ENCODE results near the gene HOXB4. TPM values are rescaled to one million over a fixed set of nuclear protein-coding genes. Genes with fewer than 3 reads are reported as not detected.

HOXB4 gene
- total RNA-seq: 3.3 and 4.7 TPM in 2 replicates

DNA sequence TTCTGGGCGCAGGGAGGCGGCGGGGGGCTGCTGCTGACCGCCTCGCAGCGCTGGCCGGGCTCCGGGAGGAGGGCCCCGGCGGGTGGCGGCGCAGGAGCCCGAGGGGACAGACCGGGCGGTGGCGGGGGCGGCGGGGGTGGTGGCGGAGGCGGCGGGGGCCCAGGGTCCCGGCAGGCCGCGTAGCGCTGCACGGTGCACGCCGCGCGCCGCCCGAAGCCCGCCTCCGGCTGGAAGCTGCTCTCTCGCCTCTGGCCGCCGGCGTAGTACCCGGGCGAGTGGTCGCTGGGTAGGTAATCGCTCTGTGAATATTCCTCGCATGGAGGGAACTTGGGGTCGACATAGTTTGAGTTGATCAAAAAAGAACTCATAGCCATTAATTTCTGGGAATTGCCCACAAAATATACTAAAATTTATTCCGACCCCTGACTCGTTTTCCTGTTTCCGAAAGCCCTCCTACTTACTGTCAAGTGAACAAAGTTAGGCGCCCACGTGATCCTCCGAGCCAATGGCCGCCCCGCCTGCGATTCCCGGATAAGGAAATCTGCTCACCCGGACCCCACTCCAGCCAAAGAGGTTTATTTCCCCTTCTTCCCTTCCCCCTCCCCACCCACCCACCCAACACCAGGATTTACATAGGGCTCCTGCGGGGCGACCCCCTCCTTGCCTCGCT, at the start of gene HOXB4:
HOXB4 (minus strand) TSS at position 405 of the 670 bp plus-strand sequence; CDS start at position 374, 31 bp downstream.

DNA sequence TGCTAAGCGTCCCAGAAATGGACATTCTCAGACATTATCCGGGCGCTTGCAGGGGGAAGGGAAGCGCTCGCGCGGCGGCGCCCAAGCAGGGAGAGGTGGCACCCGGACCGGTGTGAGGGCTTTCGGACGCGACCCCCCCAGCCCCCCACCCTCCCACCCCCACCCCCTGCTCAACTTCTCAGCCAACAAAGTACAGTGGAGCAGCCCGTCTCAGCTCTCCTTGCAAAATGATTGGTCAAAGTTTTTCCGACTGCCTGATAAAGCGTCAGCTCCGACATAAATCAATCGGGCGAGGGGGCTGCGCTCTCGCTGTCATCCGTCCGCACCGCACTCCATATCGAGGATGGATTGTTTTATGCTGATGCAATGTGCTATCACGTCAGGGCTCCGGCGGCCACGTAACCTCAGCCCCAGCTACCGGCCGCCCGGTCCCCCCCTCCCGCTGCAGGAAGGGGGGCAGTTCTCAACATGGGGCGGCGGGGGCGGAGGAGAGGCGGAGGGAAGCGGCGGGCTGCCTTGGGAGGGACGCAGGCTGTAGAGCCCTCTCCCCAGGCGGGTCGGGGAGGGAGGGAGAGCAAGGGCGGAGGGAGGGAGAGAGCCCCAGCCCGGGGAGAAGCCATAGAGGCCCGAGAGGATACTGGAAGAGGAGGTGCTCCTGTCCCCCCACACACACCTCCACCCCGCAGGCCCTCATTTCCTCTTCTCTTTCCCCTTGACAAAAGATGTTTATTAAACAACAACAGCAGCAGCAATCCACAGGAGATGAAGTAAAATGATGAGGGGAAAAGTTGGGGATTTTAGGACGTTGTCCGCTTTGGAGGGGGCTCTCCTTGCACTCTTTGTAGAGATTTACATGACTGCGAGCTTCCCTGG, 48.3 kb upstream of the HOXB4 start, which contains the start of gene HOXB9:
HOXB9 (minus strand) TSS at position 114 of the 873 bp plus-strand sequence; CDS start at position 25, 89 bp downstream.

DNA sequence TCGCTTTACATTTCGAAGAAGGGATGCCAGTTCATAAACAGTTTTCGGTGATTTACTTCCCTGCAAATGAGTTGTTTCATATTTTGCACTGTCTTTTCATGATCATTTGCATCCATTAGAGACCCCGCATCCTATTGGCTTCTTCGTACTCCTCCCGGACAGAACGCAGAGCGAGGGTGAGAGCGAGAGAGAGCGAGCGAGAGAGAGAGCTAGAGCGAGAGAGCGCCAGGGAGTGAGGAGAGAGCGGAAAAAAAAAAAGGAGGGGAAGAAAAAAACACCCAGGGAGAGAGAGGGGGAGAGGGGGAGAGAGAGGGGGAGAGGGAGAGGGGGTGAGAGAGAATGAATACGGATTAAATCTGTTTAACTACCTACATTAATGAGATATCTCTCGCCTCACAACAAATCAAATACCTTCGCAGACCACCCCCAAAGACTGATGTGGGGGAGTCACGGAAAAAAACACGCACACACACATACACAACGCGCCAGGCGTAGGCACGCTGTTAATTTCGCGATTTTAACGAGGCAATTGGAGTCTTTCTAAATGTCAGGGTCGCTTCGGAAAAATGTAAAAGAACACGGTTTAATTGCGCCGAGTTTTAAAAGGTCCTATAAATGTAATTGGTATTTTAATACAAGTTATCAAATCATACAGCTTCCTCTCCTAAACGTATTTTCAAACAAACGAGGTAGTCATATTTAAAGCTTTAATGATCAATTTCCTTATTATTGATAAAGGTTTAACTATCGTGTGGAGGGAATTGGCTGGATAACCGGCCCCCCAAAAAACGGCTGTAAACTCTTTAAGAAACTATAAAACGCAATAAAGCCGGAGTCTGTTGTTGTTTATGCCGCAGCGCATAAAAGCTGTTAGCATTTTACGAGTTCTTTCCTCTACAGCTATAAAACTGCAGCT, 37.2 kb upstream of the HOXB4 start, which contains the start of gene HOXB8:
HOXB8 (minus strand) TSS at position 246 of the 916 bp plus-strand sequence. CDS start 588 bp downstream, outside the sequence.

DNA sequence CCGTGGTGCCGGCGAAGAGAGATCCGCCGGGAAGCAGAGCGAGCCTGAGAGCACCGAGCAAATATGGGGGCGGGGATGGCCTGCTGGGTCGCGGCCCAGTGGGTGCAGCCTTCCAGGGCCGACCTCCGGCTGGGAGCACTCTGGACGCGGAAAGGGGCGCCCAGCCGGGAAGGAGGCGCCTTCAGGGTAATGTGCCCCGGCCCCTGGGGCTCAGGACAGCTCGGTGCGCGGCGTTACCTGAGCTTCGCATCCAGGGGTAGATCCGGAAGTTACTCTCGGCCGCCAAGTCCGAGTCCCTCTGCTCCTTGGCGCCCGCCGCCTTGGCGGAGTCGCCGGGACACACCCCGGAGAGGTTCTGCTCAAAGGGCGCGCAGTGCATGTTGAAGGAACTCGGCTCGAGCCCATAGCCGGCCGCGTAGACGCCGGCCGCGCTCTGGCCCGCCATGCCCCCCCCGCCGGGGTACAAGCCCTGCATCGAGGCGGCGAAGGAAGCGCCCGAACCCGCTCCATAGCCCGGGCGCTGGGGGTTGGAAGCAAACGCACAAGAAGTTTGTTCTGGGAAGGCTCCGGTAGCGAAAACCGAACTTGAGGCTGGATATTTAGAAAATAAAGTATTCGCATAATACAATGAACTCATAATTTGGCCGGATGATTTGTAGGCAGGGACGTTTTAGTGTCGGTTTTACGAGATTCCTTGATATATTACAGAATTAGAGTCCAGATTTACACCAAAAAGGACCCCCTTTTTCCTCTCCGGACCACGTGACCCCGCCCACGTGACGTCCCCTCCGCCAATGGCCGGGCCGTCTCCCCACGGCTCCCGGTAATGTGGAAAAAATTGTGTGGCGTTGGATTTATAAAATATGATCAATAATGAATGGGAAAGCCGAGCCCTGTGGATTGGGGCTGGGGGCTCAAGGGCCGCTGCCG, 32.4 kb upstream of the HOXB4 start, which contains the start of gene HOXB7:
HOXB7 (minus strand) TSS at position 736 of the 930 bp plus-strand sequence; CDS start at position 637, 99 bp downstream.

DNA sequence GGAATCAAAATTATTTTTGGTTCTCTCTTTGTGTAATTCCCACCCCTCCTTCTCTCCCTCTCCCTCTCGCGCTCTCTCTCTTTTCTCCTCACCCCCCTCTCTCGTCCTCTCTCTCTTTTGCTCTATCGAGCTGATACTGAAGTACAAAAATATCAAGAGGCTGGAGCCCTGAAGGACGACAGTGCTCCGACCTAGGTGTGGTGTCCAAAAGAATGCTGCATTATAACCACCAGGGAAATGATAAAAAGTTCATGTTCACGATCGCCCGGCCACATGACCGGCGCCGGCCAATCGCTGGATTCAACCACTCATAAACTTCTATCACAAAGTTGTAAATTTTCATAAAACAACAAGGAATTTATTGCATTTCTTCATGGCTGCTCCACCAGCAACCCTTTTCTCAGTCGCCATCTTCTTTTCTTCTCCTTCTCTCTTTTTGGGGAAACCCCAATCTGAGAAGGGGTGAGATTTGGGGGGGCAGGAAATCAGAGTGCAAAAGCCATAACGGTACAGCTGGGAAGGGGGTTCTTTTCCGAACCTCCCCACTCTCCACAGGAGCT, 26.7 kb upstream of the HOXB4 start, which contains the start of gene HOXB6:
HOXB6 (minus strand) TSS at position 217 of the 560 bp plus-strand sequence. CDS start 6,836 bp downstream, outside the sequence.

DNA sequence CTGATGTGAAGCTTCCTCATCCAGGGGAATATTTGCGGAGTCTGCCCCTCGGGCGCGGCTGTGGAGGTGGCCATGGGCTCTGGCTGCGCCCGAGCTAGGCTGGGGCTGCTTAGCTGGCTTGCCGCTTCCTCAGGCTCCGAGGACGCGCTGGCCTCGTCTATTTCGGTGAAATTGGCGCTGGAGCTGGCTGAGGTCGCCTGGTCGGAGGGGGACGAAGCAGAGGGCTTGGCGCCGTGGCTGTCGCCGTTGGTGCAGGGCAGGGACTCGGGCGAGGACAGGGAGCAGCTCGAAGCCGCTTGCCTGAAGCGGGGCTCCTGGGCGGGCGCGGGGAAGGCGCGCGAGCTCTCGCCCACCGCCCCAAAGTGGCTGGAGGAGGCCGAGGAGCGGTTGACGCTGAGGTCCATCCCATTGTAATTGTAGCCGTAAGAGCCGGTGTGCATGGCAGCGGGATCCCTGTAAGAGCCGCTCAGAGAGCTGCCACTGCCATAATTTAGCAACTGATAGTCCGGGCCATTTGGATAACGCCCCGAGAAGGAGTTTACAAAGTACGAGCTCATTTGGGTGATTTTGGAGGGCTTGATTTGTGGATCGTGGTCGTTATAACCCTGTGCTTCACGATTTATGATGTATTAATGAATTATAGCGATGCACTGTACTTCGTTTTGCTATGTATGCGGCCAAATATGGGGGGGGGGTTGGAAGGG, 15.1 kb upstream of the HOXB4 start, which contains the start of gene HOXB5:
HOXB5 (minus strand) TSS at position 654 of the 704 bp plus-strand sequence; CDS start at position 557, 97 bp downstream.

DNA sequence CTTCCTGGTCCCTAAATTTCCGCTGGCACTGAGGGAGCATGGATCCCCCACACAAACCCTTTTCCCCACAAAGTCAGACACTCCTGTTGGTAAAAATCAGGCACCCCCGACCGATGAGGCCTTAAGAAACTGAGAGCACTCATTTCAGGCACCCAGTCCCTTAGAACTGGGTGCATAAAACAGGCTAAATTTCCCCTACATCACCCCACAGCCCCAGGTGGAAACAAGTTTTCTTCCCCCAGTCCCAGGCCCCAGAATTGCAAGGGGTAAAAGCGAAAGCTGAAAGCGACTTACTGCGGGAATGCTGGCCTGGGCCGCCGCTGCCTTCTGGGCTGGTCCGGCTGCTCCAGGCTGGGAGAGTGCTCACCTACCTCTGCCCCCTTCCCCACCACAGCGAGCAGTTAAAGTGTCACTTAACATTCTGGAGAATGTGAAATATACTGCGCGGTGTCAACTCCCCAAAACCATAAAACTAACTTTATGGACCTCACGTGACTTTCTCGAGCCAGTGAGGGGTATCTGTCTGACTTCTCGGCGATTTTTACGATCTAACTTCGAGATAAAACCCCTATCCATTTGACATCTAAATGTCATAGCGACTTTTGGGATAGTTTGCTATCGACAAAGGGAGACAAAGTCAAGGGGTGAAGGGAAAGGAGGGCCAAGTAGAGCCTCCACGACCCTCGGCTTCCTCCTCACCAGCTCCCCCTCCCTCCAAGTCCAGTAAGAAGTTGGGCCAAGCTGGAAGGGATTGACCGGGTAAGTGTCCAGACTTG, 11.9 kb upstream of the HOXB4 start, which contains the start of gene HOXB3:
HOXB3 (minus strand) TSS at position 411 of the 776 bp plus-strand sequence. CDS start 37,767 bp downstream, outside the sequence.

GRCh38 chr17:48545022-48545375, 33.2 kb downstream of the HOXB4 start, which contains the start of gene HOXB2:
TSS of gene HOXB2 (minus strand) at chr17:48545109. CDS start at chr17:48544911, 198 bp downstream.

DNA sequence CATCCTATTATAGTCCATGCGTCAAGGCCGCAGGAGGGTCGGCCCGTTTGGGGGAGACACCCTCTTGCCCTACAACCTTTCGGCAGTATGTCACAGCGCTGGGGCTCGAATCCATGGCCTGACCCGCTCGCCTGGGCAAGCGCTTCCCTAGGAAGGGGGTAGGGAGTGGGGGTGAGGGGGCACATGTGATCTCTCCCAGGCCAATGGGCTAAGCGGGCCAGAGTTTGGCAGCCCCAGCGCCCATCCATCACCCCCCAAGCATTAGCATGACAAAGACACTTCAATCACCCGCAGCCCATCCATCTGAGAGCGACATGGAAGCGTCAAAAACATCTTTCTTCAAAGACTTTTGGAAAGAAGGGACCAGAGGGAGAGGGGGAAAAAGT, 47.3 kb downstream of the HOXB4 start, which contains the start of gene HOXB1:
HOXB1 (minus strand) TSS at position 125 of the 386 bp plus-strand sequence; CDS start at position 18, 107 bp downstream.

Other genes with a start within 250 kb of the HOXB4 start
- gene SKAP1, start 148.1 kb downstream of the HOXB4 start, total RNA-seq: not detected in 2 replicates
- not detected in 2 replicates for gene HOXB1, start 47.3 kb downstream of the HOXB4 start, total RNA-seq
- 5.9 and 10.8 TPM in 2 replicates for gene HOXB2, start 33.2 kb downstream of the HOXB4 start, total RNA-seq
- 5.1 and 9.8 TPM in 2 replicates for gene HOXB3, start 11.9 kb upstream of the HOXB4 start, total RNA-seq
- 0.39 and 0.73 TPM in 2 replicates for gene HOXB5, start 15.4 kb upstream of the HOXB4 start, total RNA-seq
- 8.8 and 11.0 TPM in 2 replicates for gene HOXB6, start 26.6 kb upstream of the HOXB4 start, total RNA-seq
- 3.5 and 4.0 TPM in 2 replicates for gene HOXB7, start 32.7 kb upstream of the HOXB4 start, total RNA-seq
- 0.20 and 1.5 TPM in 2 replicates for gene HOXB8, start 36.9 kb upstream of the HOXB4 start, total RNA-seq
- 0.37 TPM in 1 of 2 replicates, not detected in the other for gene HOXB9, start 48.0 kb upstream of the HOXB4 start, total RNA-seq
- gene PRAC1, start 144.2 kb upstream of the HOXB4 start, total RNA-seq: not detected in 2 replicates
- not detected in 2 replicates for gene PRAC2, start 144.8 kb upstream of the HOXB4 start, total RNA-seq
- under 0.01 TPM in 1 of 2 replicates, not detected in the other for gene HOXB13, start 150.4 kb upstream of the HOXB4 start, total RNA-seq
- gene TTLL6, start 238.9 kb upstream of the HOXB4 start, total RNA-seq: not detected in 2 replicates

Measured in subcutaneous preadipocyte (primary cell).